Endometrial microvascular endothelial cells (primary cell): ENCODE data around the gene NLRC3. TPM values are rescaled to one million over a fixed set of nuclear protein-coding genes. Genes with fewer than 3 reads are reported as not detected.

Experiments used
- in situ Hi-C: cut with HindIII; loops from 2 replicates; pipeline ENCODE4 v1.10.0; 2017; ENCODE audit warnings: low sequenced_read_pairs, low pct_unique_long_range_greater_than_20kb; ENCODE audit errors: inconsistent ontology term
- total RNA-seq: library from RNA; depleted of rRNA; stranded (reverse); fragments of >200 nt; gene quantifications from one replicate; pipeline ENCODE4 v1.2.3, GENCODE V29; 2015; ENCODE audit errors: inconsistent ontology term

Gene NLRC3
- total RNA-seq, 1 donor from 2014 or later: 5.2 TPM

GRCh38 chr16:3599922-3600321 is 22.7 kb upstream of the NLRC3 start:
- in situ Hi-C loops: no loop called here

DNA sequence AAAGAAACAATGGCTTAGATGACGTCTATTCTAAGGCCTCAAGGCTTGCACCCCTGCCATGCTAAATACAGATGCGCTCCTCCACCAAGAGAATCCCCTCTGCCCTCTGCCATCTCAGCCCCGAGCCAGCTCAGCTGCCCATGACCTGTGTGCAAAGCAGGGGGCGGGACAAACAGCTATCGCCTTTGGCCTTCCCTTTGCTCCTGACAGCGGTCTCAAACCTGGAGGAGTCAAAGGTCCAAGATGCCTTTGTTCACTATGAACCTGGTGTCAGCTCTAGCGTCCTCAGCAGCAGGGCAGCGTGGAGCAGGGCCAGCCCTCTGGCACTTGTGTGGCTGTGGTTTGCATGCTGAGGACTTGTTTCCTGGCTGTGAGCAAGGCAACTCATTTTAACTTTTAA is 21.9 kb upstream of the NLRC3 start:
- in situ Hi-C loops: no loop called here

- in situ Hi-C loops: no loop called here
Observed at GRCh38 chr16:3598236-3598635, 21.0 kb upstream of the NLRC3 start.

DNA sequence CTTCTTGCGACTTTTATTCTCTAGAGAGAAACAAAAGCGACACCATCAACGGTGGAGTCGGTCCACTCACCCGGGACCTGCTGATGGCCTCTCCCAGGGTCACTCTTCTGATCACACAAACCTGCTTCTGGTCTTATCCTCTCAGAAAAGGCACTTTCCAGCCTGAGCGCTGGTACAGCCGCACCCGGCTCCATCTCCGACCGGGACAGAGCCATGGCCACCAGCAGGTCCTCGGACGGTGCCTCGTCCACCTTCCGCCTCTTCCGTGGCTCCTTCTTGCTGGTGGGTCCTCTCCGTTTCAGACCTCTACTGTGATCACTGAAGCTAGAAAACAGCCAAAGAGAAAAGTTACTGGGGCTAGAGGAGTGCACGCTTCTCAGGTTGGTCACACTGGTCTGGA is 20.5 kb upstream of the NLRC3 start:
- in situ Hi-C loops: no loop called here

DNA sequence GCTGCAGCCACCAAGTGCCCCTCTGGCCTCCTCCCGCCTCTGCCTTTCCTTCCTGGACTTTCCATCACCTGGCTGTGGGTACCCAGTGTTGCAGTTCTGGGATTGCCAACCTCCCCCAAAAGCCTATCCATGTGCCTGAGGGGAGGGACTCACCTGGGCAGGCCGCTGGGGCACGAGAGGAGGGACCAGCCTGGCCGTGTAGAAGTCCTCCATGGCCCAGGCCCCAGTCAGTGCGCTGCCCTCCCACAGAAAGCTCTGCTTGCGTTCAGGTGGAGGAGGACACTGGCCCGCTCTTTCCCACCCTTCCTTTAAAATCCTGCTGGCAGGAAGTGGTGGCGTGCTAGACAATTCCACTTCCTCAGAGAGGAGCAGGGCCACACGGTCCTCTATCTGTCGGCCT is 20.0 kb upstream of the NLRC3 start:
- in situ Hi-C loops: no loop called here

GRCh38 chr16:3596101-3596861 is 19.1 kb upstream of the NLRC3 start:
- in situ Hi-C loops: no loop called here

DNA sequence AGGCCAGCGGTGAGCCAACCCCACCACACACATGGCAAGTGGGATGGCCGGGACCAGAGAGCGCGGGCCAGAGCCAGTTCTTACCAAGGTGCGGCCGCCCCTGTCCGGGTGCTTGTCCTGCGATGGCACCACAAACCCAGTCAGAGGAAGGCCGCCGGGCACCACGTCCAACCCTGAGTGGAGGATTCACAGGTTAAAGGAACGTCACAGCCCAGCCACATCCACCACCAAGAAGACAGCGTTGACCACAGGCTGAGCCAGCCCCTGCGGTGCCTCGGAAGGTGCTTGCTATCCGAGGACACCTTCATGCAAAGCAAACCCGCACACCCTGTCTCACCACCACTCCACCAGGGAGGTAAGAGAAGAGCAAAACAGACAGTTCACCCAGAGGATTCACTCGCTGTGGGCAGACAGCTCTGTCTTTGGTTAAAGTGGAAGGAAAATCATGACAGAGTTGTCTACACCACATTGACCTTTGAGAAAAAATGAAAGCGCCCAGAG is 18.4 kb upstream of the NLRC3 start:
- in situ Hi-C loops: no loop called here

GRCh38 chr16:3595110-3595486 is 17.9 kb upstream of the NLRC3 start:
- in situ Hi-C loops: no loop called here

GRCh38 chr16:3594316-3595109 is 17.3 kb upstream of the NLRC3 start:
- in situ Hi-C loops: no loop called here

DNA sequence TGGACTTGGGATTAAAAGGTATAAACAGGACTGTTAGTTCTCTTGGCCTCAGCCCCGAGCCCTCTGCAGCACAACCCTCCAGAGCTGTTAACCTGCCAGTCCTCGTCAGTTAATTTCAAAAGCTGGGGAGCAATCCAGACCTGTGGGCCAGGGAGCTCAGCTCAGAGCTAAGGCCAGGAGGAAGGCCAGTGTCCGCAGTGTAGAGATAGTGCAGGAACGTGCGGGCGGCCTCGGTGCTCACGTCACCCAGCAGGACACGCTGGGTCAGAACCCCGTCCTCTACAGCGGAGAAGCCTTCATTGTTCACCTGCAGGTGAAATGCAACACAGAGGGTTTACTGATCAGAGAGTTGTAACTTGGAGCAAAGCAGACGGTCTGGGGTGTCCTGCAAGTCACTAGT is 15.4 kb upstream of the NLRC3 start:
- in situ Hi-C loops: no loop called here

DNA sequence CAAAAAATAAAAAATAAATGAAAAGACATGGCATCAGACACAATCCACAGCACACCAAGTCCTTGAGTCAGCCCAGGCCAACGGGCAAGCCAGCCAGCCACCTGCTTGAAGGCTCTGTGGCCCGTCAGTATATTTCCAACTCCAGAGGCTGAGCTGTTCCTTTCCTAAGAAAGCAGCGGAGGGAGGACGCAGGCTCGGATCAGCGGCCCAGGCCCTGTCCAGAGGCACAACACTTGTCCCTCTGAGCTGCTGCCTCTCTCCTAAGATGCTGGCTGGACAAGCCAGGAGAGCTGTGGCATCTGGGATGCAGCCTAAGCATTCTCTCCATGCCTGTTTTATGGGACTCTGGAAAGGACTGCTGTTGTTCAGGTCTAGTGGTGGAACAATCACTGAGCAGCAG is 14.8 kb upstream of the NLRC3 start:
- in situ Hi-C loops: no loop called here

DNA sequence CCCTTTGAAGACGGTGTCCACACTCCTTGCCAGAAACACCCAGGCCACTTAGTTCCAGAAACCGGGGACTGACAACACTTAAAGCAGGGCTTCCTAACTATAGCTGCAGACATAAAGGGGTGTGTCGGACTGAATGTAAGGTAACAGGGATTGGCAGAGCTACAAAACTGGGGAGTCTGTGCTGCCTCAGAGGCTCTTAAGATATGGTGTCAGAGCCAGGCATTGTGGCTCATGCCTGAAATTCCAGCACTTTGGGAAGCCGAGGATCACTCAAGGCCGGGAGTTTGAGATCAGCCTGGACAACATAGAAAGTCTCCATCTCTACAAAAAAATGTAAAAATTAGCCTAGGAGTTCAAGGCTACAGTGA is 14.2 kb upstream of the NLRC3 start:
- in situ Hi-C loops: no loop called here

DNA sequence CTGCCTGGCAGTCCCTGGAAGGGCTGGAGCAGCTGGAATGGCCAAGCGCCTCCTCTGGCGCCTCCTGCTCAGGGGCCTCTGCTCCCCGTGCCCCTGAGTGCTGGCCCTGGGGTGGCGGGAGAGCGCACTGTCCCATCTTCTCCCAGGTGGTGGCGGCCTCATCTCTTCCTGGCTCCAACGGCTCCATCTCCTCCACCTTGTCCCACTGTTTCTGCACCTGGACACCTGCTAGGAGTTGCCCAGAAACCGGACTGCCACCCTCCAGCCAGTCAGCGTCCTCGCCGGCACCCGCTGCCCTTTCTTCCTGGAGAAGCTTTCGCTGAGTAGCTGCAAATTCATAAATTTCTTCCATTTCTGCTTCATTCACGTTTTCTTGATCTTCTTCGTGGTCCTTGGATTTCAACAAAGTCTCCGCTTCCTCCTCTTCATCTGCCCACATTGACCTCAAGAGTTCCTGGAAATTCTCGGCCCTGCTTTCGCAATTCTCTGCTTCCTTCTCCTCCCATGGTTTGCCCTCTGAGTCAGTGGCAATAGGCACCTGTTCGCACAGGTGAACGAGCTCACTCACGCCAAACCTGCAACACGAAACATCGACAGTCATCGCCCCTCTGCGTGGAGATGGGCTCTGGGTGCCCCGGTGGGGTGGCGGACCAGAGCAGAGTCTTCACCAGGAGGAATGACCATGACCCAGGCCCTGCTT is 13.7 kb upstream of the NLRC3 start:
- in situ Hi-C loops: no loop called here

DNA sequence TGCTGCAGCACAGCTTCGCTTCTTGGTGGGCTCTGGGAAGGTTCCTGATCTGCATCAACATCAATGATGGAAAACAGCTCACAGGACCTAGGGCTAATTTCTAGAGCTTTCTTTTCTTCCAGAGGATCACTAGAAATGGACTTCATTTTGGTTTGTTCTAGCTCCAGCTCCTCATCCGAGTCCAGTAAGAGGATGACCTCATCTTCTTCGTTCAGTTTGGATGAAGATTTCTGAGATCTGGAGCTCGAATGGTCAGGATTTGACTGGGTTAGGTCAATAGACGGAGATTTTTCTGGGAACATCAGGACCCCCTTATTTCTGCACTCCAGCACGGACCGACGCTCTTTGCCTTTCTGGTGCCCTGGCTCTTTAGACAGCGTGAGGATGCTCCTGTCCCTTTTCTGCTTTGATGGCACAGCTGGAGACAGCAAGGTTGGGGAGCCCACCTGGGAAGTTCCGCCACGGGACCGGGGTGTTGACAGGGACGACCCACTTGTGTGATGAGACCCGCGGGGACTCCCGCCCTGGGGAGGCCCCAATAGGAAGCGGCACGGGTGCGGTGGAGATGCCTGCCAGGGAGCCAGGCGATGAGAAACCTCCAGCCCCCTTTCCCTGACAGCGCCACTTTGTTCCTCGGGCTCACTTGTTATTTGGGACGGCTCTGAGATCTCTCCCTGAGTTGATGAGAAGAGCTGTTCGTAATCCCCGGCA is 12.9 kb upstream of the NLRC3 start:
- in situ Hi-C loops: no loop called here

DNA sequence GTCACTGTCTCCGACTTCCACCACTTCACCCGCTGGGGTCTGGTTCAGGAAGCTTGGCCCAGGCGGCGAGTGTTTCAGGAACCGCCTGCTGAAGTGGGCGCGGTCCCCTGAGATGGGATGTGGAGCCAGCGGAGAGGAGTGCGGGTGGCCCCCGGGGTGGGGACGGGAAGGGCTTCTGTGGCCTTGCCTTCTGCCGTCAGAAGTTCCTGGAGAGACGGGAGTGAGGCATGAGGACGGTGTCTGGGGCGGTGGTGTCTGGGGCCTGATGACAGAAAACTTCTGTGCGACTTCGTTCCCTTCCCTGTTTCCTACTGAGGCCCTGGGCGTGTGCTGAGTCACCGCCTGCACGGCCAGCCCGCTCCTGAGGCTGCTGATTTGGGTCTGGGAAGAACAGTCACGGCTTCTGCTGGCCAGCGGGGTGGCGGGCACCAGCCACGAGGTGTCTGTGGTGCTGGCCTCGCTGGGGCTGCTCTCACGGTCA is 12.3 kb upstream of the NLRC3 start:
- in situ Hi-C loops: no loop called here

- in situ Hi-C loops: no loop called here
Observed at GRCh38 chr16:3589001-3589400, 11.8 kb upstream of the NLRC3 start.

DNA sequence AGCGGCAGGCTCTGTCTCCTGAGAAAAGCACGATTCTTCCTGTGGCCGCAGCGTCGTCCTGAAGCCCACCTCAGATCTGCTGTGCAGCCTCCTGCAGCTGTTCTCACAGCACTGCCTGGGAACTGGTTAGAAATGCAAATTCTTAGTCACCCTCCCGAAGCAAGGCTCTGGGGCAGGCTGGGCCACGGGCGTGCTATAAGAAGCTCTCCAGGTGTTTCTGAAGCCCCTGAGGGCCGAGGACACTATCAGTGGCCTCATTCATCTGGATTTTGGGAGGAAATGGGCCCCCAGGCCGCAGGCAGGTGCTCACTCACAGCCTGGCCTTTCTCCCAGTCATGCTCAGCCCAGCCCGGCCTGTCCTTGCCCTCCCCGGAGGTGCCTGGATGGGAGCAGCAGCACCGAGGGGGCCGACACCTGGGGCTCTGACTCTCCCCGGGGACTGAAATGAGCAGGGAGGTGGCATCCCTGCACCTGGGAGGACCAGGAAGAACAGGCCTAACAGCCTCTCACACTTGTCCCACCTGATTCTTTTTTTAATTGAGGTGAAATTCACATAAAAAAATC is 10.4 kb upstream of the NLRC3 start:
- in situ Hi-C loops: no loop called here

- in situ Hi-C loops: no loop called here
Observed at GRCh38 chr16:3584412-3584811, 7.2 kb upstream of the NLRC3 start.
